H1 (cell line): ENCODE data around the gene PHOSPHO1. TPM values are rescaled to one million over a fixed set of nuclear protein-coding genes. Genes with fewer than 3 reads are reported as not detected.

Experiments used
- BRCA1 ChIP-seq: IDR thresholded peaks from 2 replicates; pipeline ENCODE4 v1.6.1; 2012; ENCODE audit warnings: low read depth, low read length, improper control_type of control experiment
- CHD1 ChIP-seq: IDR thresholded peaks from 2 replicates; pipeline ENCODE4 v1.6.1; 2012; ENCODE audit warnings: low read depth, low read length, improper control_type of control experiment
- CHD7 ChIP-seq: fragments of 300-600 bp; sonication (generic); IDR thresholded peaks from 2 replicates; pipeline ENCODE4 v1.7.1; 2012; ENCODE audit warnings: low read length, moderate library complexity, mild to moderate bottlenecking, inconsistent platforms; ENCODE audit not compliant: insufficient replicate concordance
- CTBP2 ChIP-seq: IDR thresholded peaks from 2 replicates; pipeline ENCODE4 v1.7.0; 2011; ENCODE audit warnings: borderline replicate concordance, mild to moderate bottlenecking, moderate library complexity, mixed read lengths, low read length; ENCODE audit not compliant: insufficient read depth, insufficient read length
- EP300 ChIP-seq, 2 experiments: IDR thresholded peaks; 1 replicate in 1 of 2; 2 replicates in 1 of 2; pipeline ENCODE4 v1.6.1; 2011 to 2012; ENCODE audit warnings: low read depth in 2 of 2, low read length in 2 of 2, mild to moderate bottlenecking in 2 of 2, borderline replicate concordance in 1 of 2, inconsistent platforms in 1 of 2, moderate library complexity in 1 of 2
- GABPA ChIP-seq: IDR thresholded peaks from 2 replicates; pipeline ENCODE4 v1.6.1; 2011; ENCODE audit warnings: mild to moderate bottlenecking, low read length, moderate library complexity, borderline replicate concordance; ENCODE audit not compliant: insufficient read depth
- MAX ChIP-seq: IDR thresholded peaks from 2 replicates; pipeline ENCODE4 v1.6.1; 2012; ENCODE audit warnings: inconsistent platforms
- SIRT6 ChIP-seq: IDR thresholded peaks from one replicate; pipeline ENCODE4 v1.7.1; 2012; ENCODE audit warnings: low read length, inconsistent platforms
- TEAD4 ChIP-seq: IDR thresholded peaks from 2 replicates; pipeline ENCODE4 v1.6.1; 2012; ENCODE audit warnings: low read depth, low read length, inconsistent platforms, mixed read lengths
- polyA plus RNA-seq, 7 experiments: library from polyadenylated mRNA; depleted of rRNA in 3 of 7; stranded (reverse) in 5 of 7; unstranded in 2 of 7; fragments of >200 nt in 5 of 7; fragments of 200-250 nt in 2 of 7; gene quantifications; 1 replicate in 5 of 7; 2 replicates in 1 of 7; 4 replicates in 1 of 7; pipeline versions ENCODE4 v1.2.1 to v1.2.3, GENCODE V29; 2011 to 2013; ENCODE audit warnings: missing spikeins in 2 of 7, mixed read lengths in 2 of 7
- total RNA-seq: library from RNA; stranded (reverse); fragmentation: NEBNext Ultra II Directional; extraction: Animal tissue kit (Norgen Biotek cat#: 25700); gene quantifications from 2 replicates; pipeline ENCODE4 v1.2.1, GENCODE V29; 2021

PHOSPHO1 gene
- total and polyA plus RNA-seq, 2 of the 8 experiments (the other 6 are each of a cell fraction or from before 2014, with no cell fraction given), result 0.34 to 0.45 TPM

GRCh38 chr17:49191917-49192741 is 38.5 kb downstream of the PHOSPHO1 start (continued):
- no peak for TF ChIP-seq CHD7
- TF ChIP-seq GABPA, result no peak
- no peak for TF ChIP-seq EP300 (IDR thresholded peaks at IDR 0.05; ENCODE audit: borderline replicate concordance in 1 of 2, low read depth in 2 of 2, low read length in 2 of 2)
- 0 out of 2 replicates have a peak, but pooled peaks have one; percentile 52 for TF ChIP-seq TEAD4
- TF ChIP-seq CTBP2, result no peak
- no peak for TF ChIP-seq SIRT6
- TF ChIP-seq CHD1, result no peak
- TF ChIP-seq BRCA1, result no peak
- peak; percentile 79 for TF ChIP-seq MAX
